ENCODE measurements around the gene GIN1. TPM values are rescaled to one million over a fixed set of nuclear protein-coding genes. Genes with fewer than 3 reads are reported as not detected.
A peak's percentile ranks its signal among the peaks of the same experiment; 100 is the strongest.

GIN1 gene
- total and polyA plus RNA-seq, 9 of the 15 experiments (the other 6 are each of a cell fraction or from before 2014, with no cell fraction given) = 2.4 to 9.8 (median 7.8) TPM

DNA sequence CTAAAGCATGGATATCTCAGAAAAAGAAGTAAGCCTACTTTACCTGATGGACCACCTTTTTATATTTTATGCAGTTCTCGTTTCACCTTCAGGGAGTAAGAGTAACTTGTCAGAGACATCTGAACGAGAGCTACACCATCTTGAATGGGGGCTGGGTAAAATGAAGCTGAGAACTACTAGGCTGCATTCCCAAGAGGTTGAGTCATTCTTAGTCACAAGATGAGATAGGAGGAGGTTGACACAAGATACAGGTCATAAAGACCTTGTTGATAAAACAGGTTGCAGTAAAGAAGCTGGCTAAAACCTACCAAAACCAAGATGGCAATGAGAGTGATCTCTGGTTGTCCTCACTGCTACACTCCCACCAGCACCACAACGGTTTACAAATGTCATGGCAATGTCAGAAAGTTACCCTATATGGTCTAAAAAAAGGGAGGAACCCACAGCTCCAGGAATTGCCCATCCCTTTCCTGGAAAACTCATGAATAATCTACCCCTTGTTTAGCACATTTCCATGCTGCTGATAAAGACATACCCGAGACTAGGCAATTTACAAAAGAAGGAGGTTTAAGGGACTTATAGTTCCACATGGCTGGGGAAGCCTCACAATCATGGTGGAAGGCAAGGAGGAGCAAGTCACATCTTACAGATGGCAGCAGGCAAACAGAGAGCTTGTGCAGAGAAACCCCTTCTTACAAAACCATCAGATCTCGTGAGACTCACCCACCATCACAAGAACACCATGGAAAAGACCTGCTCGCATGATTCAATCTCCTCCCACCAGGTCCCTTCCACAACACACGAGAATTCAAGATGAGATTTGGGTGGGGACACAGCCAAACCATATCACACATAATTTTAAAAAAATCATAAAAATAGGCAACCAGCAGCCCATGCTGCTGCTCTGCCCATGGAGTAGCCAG is 62.5 kb downstream of the GIN1 start (continued):
- TF ChIP-seq, protein P1, sequence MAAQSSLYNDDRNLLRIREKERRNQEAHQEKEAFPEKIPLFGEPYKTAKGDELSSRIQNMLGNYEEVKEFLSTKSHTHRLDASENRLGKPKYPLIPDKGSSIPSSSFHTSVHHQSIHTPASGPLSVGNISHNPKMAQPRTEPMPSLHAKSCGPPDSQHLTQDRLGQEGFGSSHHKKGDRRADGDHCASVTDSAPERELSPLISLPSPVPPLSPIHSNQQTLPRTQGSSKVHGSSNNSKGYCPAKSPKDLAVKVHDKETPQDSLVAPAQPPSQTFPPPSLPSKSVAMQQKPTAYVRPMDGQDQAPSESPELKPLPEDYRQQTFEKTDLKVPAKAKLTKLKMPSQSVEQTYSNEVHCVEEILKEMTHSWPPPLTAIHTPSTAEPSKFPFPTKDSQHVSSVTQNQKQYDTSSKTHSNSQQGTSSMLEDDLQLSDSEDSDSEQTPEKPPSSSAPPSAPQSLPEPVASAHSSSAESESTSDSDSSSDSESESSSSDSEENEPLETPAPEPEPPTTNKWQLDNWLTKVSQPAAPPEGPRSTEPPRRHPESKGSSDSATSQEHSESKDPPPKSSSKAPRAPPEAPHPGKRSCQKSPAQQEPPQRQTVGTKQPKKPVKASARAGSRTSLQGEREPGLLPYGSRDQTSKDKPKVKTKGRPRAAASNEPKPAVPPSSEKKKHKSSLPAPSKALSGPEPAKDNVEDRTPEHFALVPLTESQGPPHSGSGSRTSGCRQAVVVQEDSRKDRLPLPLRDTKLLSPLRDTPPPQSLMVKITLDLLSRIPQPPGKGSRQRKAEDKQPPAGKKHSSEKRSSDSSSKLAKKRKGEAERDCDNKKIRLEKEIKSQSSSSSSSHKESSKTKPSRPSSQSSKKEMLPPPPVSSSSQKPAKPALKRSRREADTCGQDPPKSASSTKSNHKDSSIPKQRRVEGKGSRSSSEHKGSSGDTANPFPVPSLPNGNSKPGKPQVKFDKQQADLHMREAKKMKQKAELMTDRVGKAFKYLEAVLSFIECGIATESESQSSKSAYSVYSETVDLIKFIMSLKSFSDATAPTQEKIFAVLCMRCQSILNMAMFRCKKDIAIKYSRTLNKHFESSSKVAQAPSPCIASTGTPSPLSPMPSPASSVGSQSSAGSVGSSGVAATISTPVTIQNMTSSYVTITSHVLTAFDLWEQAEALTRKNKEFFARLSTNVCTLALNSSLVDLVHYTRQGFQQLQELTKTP (IDR thresholded peaks at IDR 0.05; ENCODE audit: low read depth in 1 of 2, partially characterized antibody in 2 of 2) = no peak
- TF ChIP-seq PHTF2 (CRISPR knock-in tag; IDR thresholded peaks at IDR 0.05) (peak; percentile 78; the same call in 1 of the 2 replicates), TAF9B (IDR thresholded peaks at IDR 0.05; ENCODE audit: partially characterized antibody) (no peak), TGIF2 (CRISPR knock-in tag; IDR thresholded peaks at IDR 0.05) (no peak), MIER1 (IDR thresholded peaks at IDR 0.05; ENCODE audit: low read depth) (no peak), GATAD2A (IDR thresholded peaks at IDR 0.05) (no peak), ELF2 (CRISPR knock-in tag; IDR thresholded peaks at IDR 0.05) (peak; percentile 62; the same call in 1 of the 2 replicates), KAT2B (IDR thresholded peaks at IDR 0.05; ENCODE audit: low read depth, low read length) (no peak), EHMT2 (IDR thresholded peaks at IDR 0.05) (no peak; the same call in 1 of the 2 replicates), MYBL2 (IDR thresholded peaks at IDR 0.05; ENCODE audit: low read depth) (no peak), MYBL2 (CRISPR knock-in tag; IDR thresholded peaks at IDR 0.05; ENCODE audit: borderline replicate concordance) (no peak), IRF2 (CRISPR knock-in tag; IDR thresholded peaks at IDR 0.05) (no peak), ZNF263 (CRISPR knock-in tag; IDR thresholded peaks at IDR 0.05; ENCODE audit: borderline replicate concordance) (no peak), MEIS2 (IDR thresholded peaks at IDR 0.05; ENCODE audit: partially characterized antibody) (peak; percentile 27), ZBTB34 (CRISPR knock-in tag; IDR thresholded peaks at IDR 0.05) (peak; percentile 95), KDM4B (IDR thresholded peaks at IDR 0.05; ENCODE audit: borderline replicate concordance in 2 of 2, low read depth in 1 of 2) (no peak), LCOR (CRISPR knock-in tag; IDR thresholded peaks at IDR 0.05) (no peak), SPI1 (IDR thresholded peaks at IDR 0.05; ENCODE audit: borderline replicate concordance, low read depth, low read length) (no peak), TSHZ1 (CRISPR knock-in tag; IDR thresholded peaks at IDR 0.05) (peak; percentile 95)
